HepG2 (cell line): ENCODE measurements around the gene IGF2BP3. TPM values are rescaled to one million over a fixed set of nuclear protein-coding genes. Genes with fewer than 3 reads are reported as not detected.

Experiments
- CHD2 ChIP-seq: IDR thresholded peaks from 2 replicates; pipeline ENCODE4 v1.6.1; 2011; ENCODE audit warnings: low read depth, low read length, improper control_type of control experiment
- FOSL2 ChIP-seq: sonication (generic); formaldehyde crosslinking; IDR thresholded peaks from 2 replicates; pipeline ENCODE4 v1.4.0; 2020; ENCODE audit warnings: missing genetic modification reagents
- KAT7 ChIP-seq: IDR thresholded peaks from 2 replicates; pipeline ENCODE4 v1.6.1; 2018; ENCODE audit warnings: borderline replicate concordance, missing compliant biosample characterization
- PHF21A ChIP-seq: sonication (generic); formaldehyde crosslinking; IDR thresholded peaks from 2 replicates; pipeline ENCODE4 v1.5.0; 2020; ENCODE audit warnings: mild to moderate bottlenecking, missing genetic modification reagents
- POLR2AphosphoS5 ChIP-seq: IDR thresholded peaks from 2 replicates; pipeline ENCODE4 v1.6.1; 2012; ENCODE audit warnings: low read depth, low read length
- RCOR2 ChIP-seq: IDR thresholded peaks from 2 replicates; pipeline ENCODE4 v1.6.1; 2016; ENCODE audit warnings: missing biosample characterization, missing genetic modification reagents
- RFX5 ChIP-seq: IDR thresholded peaks from 2 replicates; pipeline ENCODE4 v1.6.1; 2011; ENCODE audit warnings: low read depth, low read length, improper control_type of control experiment
- RNF2 ChIP-seq: fragments of 450-650 bp; conservative IDR thresholded peaks from 2 replicates; pipeline ENCODE4 v1.6.1; 2016; ENCODE audit warnings: low read depth
- SP4 ChIP-seq: sonication (generic); formaldehyde crosslinking; IDR thresholded peaks from 2 replicates; pipeline ENCODE4 v1.8.1; 2023; ENCODE audit warnings: mild to moderate bottlenecking, missing genetic modification reagents
- ZNF124 ChIP-seq: sonication (generic); formaldehyde crosslinking; IDR thresholded peaks from 2 replicates; pipeline ENCODE4 v1.4.0; 2020; ENCODE audit warnings: missing genetic modification reagents
- ZNF138 ChIP-seq: sonication (generic); formaldehyde crosslinking; IDR thresholded peaks from 2 replicates; pipeline ENCODE4 v1.5.0; 2020; ENCODE audit warnings: mild to moderate bottlenecking, low read depth, missing genetic modification reagents
- ZNF335 ChIP-seq: sonication (generic); formaldehyde crosslinking; IDR thresholded peaks from 2 replicates; pipeline ENCODE4 v1.4.0; 2020; ENCODE audit warnings: missing genetic modification reagents
- polyA plus RNA-seq, 8 experiments: library from polyadenylated mRNA; depleted of rRNA in 3 of 8; stranded (reverse) in 7 of 8; unstranded in 1 of 8; fragments of >200 nt; fragmentation: Illumina TruSeq in 4 of 8; extraction: Trizol in 4 of 8; gene quantifications; 2 replicates each; pipeline versions ENCODE4 v1.2.1 to v1.2.3, GENCODE V29; 2011 to 2016; ENCODE audit warnings: low read depth in 4 of 8, missing spikeins in 1 of 8, mixed read lengths in 1 of 8; ENCODE audit not compliant: insufficient read depth in 1 of 8
- total RNA-seq, 5 experiments: library from RNA; depleted of rRNA; stranded (reverse); fragments of >200 nt; fragmentation: Illumina TruSeq; extraction: Trizol; gene quantifications; 2 replicates each; pipeline ENCODE4 v1.2.3, GENCODE V29; 2016; ENCODE audit warnings: low read depth in 1 of 5
- TF ChIP-seq, protein P1 (sequence below): IDR thresholded peaks from 2 replicates; pipeline ENCODE4 v1.6.1; 2018; ENCODE audit warnings: missing genetic modification reagents, mild to moderate bottlenecking, missing compliant biosample characterization
- TF ChIP-seq, protein P2 (sequence below): sonication (generic); formaldehyde crosslinking; IDR thresholded peaks from 2 replicates; pipeline ENCODE4 v1.4.0; 2020; ENCODE audit warnings: mild to moderate bottlenecking, missing genetic modification reagents
- TF ChIP-seq, protein P3 (sequence below): sonication (generic); formaldehyde crosslinking; IDR thresholded peaks from 2 replicates; pipeline ENCODE4 v1.8.0; 2022; ENCODE audit warnings: missing genetic modification reagents, mild to moderate bottlenecking, moderate library complexity, borderline replicate concordance
- TF ChIP-seq, protein P4 (sequence below): IDR thresholded peaks from 2 replicates; pipeline ENCODE4 v1.6.1; 2016; ENCODE audit warnings: low read depth, control low read depth

Gene IGF2BP3
- total and polyA plus RNA-seq, 2 of the 13 experiments (the other 11 are each of a cell fraction or from before 2014, with no cell fraction given): 37.7 to 39.5 TPM

DNA sequence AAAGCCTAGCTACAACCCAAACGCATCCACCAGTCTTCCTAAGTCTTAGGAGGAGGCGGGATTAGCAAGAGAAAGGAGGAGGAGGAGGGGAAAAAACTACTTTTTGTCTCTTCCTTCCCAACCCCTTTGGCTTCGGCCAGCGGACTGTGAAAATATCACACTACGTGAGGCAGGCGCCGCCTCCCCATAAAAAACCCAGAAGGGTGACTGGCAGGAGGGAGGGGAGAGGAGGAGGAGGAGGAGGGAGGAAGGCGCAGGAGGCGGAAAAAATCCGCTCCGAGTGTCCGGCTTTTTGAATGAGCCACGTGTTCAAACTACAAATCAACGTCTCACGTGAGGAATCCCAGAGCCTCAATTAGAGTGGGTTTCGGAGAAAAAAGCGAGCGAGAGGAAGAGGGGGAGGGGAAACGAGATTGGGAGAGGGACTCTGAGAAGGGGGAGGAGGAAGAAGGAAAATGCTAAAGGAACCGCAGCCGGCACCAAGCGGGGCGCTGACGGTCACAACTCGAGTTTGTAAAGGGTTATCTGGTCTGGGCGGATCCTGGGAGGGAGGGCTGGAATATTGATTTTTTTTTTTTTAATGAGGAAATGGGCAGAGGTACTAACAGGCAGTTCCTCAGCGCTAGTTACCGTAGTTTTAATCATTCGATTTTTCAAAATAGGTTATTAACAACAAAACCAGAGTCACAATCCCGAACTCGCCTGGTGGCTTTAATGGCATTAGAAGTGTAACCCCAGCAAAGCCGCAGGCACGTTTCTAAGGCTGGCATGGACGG lies at the start of gene IGF2BP3 (continued):
- TF ChIP-seq SP4 (CRISPR knock-in tag) (0 out of 2 replicates have a peak, but pooled peaks have one; percentile 6), POLR2AphosphoS5 (peak; percentile 76), RCOR2 (CRISPR knock-in tag) (0 out of 2 replicates have a peak, but pooled peaks have one; percentile 48), CHD2 (0 out of 2 replicates have a peak, but pooled peaks have one; percentile 26), RFX5 (no peak), KAT7 (CRISPR knock-in tag) (peak; percentile 54; the same call in 1 of the 2 replicates), ZNF124 (CRISPR knock-in tag) (no peak), FOSL2 (peak; percentile 39), ZNF138 (CRISPR knock-in tag) (no peak), RNF2 (no peak), PHF21A (CRISPR knock-in tag) (peak; percentile 18; the same call in 1 of the 2 replicates), ZNF335 (CRISPR knock-in tag) (no peak)
- TF ChIP-seq, protein P1, sequence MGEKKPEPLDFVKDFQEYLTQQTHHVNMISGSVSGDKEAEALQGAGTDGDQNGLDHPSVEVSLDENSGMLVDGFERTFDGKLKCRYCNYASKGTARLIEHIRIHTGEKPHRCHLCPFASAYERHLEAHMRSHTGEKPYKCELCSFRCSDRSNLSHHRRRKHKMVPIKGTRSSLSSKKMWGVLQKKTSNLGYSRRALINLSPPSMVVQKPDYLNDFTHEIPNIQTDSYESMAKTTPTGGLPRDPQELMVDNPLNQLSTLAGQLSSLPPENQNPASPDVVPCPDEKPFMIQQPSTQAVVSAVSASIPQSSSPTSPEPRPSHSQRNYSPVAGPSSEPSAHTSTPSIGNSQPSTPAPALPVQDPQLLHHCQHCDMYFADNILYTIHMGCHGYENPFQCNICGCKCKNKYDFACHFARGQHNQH: peak; percentile 20
- TF ChIP-seq, protein P2, sequence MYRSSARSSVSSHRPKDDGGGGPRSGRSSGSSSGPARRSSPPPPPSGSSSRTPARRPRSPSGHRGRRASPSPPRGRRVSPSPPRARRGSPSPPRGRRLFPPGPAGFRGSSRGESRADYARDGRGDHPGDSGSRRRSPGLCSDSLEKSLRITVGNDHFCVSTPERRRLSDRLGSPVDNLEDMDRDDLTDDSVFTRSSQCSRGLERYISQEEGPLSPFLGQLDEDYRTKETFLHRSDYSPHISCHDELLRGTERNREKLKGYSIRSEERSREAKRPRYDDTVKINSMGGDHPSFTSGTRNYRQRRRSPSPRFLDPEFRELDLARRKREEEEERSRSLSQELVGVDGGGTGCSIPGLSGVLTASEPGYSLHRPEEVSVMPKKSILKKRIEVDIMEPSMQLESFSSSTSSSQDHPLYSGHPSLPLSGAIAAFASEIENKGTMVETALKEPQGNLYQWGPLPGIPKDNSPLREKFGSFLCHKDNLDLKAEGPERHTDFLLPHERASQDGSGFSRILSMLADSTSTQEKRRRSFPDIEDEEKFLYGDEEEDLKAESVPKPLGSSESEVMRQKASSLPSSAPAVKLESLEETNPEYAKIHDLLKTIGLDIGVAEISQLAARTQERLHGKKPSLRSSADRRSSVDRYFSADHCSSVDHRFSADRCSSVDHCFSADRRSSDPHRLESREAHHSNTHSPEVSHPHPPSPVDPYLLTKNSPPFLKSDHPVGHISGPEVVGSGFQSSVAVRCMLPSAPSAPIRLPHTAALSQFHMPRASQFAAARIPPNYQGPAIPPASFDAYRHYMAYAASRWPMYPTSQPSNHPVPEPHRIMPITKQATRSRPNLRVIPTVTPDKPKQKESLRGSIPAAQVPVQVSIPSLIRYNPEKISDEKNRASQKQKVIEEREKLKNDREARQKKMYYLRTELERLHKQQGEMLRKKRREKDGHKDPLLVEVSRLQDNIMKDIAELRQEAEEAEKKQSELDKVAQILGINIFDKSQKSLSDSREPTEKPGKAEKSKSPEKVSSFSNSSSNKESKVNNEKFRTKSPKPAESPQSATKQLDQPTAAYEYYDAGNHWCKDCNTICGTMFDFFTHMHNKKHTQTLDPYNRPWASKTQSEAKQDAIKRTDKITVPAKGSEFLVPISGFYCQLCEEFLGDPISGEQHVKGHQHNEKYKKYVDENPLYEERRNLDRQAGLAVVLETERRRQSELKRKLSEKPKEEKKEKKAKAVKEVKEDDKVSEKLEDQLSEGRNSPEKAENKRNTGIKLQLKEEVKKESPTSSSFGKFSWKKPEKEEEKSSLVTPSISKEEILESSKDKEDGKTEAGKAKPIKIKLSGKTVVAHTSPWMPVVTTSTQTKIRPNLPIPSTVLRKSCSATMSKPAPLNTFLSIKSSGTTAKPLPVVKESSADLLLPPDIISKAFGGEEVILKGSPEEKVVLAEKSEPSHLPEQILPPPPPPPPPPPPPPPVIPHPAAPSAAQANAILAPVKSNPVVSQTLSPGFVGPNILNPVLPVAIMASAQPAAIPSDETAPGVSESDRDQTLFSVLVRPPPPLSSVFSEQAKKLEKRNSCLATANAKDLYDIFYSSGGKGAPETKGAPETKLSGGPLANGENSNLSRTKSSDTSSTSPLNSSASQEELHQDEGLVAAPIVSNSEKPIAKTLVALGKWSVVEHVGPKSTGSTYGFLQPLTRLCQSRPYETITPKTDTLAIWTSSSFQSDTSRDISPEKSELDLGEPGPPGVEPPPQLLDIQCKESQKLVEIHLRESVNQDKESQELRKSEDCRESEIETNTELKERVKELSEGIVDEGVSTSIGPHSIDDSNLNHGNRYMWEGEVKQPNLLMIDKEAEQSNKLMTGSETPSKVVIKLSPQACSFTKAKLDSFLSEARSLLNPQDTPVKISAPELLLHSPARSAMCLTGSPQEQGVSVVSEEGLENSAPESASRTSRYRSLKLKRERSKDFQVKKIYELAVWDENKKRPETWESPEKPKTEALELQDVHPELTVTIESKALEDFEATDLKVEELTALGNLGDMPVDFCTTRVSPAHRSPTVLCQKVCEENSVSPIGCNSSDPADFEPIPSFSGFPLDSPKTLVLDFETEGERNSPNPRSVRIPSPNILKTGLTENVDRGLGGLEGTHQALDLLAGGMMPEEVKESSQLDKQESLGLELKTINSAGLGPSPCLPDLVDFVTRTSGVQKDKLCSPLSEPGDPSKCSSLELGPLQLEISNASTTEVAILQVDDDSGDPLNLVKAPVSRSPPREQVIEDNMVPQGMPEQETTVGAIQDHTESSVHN (CRISPR knock-in tag): 0 out of 2 replicates have a peak, but pooled peaks have one; percentile 35
- TF ChIP-seq, protein P3, sequence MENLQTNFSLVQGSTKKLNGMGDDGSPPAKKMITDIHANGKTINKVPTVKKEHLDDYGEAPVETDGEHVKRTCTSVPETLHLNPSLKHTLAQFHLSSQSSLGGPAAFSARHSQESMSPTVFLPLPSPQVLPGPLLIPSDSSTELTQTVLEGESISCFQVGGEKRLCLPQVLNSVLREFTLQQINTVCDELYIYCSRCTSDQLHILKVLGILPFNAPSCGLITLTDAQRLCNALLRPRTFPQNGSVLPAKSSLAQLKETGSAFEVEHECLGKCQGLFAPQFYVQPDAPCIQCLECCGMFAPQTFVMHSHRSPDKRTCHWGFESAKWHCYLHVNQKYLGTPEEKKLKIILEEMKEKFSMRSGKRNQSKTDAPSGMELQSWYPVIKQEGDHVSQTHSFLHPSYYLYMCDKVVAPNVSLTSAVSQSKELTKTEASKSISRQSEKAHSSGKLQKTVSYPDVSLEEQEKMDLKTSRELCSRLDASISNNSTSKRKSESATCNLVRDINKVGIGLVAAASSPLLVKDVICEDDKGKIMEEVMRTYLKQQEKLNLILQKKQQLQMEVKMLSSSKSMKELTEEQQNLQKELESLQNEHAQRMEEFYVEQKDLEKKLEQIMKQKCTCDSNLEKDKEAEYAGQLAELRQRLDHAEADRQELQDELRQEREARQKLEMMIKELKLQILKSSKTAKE (CRISPR knock-in tag): 0 out of 2 replicates have a peak, but pooled peaks have one; percentile 19
- TF ChIP-seq, protein P4, sequence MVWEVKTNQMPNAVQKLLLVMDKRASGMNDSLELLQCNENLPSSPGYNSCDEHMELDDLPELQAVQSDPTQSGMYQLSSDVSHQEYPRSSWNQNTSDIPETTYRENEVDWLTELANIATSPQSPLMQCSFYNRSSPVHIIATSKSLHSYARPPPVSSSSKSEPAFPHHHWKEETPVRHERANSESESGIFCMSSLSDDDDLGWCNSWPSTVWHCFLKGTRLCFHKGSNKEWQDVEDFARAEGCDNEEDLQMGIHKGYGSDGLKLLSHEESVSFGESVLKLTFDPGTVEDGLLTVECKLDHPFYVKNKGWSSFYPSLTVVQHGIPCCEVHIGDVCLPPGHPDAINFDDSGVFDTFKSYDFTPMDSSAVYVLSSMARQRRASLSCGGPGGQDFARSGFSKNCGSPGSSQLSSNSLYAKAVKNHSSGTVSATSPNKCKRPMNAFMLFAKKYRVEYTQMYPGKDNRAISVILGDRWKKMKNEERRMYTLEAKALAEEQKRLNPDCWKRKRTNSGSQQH (CRISPR knock-in tag): peak; percentile 67; the same call in 1 of the 2 replicates
